Motor neuron (in vitro differentiated cells): ENCODE data around the gene CNTN5. TPM values are rescaled to one million over a fixed set of nuclear protein-coding genes. Genes with fewer than 3 reads are reported as not detected.
A peak's percentile ranks its signal among the peaks of the same experiment; 100 is the strongest.
"Not testable (repeated sequence)": the region's sequence is repeated elsewhere in the genome, so short reads cannot be mapped to it uniquely, and the experiment has no call there.

ENCODE experiments used
- ATAC-seq, 8 experiments: fragments of 200-7000 bp; cut with Tn5 transposase; replicated peaks in 6 of 8; 2 replicates each; pipeline ENCODE4 v1.8.0; 2021; ENCODE audit warnings: mild to moderate bottlenecking in 8 of 8, moderate library complexity in 8 of 8
- H3K27ac ChIP-seq, 2 donors: fragments of 250-450 bp; sonication (Bioruptor Pico); 2 replicates each; pipeline ENCODE4 v1.9.0; 2021; ENCODE audit warnings: antibody characterized with exemption in 2 of 2, mild to moderate bottlenecking in 2 of 2, moderate library complexity in 1 of 2
- H3K4me1 ChIP-seq, 2 donors: fragments of 250-450 bp; sonication (Bioruptor Pico); replicated peaks in 1 of 2; 2 replicates each; pipeline ENCODE4 v1.6.1; 2021; ENCODE audit warnings: antibody characterized with exemption in 2 of 2, mild to moderate bottlenecking in 2 of 2, moderate library complexity in 1 of 2
- H3K4me3 ChIP-seq, 5 donors: fragments of 250-450 bp; sonication (Bioruptor Pico); 2 replicates each; pipeline ENCODE4 v1.9.0; 2021; ENCODE audit warnings: antibody characterized with exemption in 5 of 5, mild to moderate bottlenecking in 5 of 5, moderate library complexity in 4 of 5
- WGBS, 10 experiments: fragments of 450-650 bp; shearing (Covaris generic); methylation state at CpG; one replicate each; pipeline ENCODE4 v1.0.0; 2022; 5-methylcytosine and 5-hydroxymethylcytosine counted together
- in situ Hi-C, 9 experiments: fragments of 400-800 bp; cut with MboI; loops; one replicate each; pipeline ENCODE4 v1.15.0; 2021; ENCODE audit warnings: low sequenced_read_pairs in 9 of 9, low pct_unique_long_range_greater_than_20kb in 2 of 9; ENCODE audit not compliant: unreplicated experiment in 9 of 9
- total RNA-seq, 8 experiments: library from RNA; unstranded; fragments of 300-600 nt; gene quantifications; 2 replicates each; pipeline versions ENCODE4 v1.2.3 to v1.2.4, GENCODE V29; 2022

Gene CNTN5
- total RNA-seq, 8 experiments from 2014 or later: 3.1 to 22.7 (median 14.1) TPM; not detected in 2

- H3K4me1 ChIP-seq: no peaks in the 10 kb centered on the region
- WGBS, 10 experiments: 12 to 90% (median 50%) methylated on average over 2 to 6 of the region's 6 CpGs; no CpG with 5 or more reads in 2 of the 10 experiments
- H3K4me3 ChIP-seq: no peak overlapping the region
- no peak for ATAC-seq
- in situ Hi-C loops: no loop called here
- H3K27ac ChIP-seq: no peak overlapping the region
Observed at GRCh38 chr11:99098258-99098657, 77.5 kb downstream of the CNTN5 start.

GRCh38 chr11:99098751-99099150, 78.0 kb downstream of the CNTN5 start:
- H3K4me1 ChIP-seq: no peaks in the 10 kb centered on the region
- in situ Hi-C loops: no loop called here
- no peak overlapping the region for H3K27ac ChIP-seq
- WGBS, 10 experiments: 0 to 100% (median 83%) methylated on average over 1 of the region's 1 CpG; no CpG with 5 or more reads in 1 of the 10 experiments
- ATAC-seq: no peak
- H3K4me3 ChIP-seq: no peak overlapping the region

DNA sequence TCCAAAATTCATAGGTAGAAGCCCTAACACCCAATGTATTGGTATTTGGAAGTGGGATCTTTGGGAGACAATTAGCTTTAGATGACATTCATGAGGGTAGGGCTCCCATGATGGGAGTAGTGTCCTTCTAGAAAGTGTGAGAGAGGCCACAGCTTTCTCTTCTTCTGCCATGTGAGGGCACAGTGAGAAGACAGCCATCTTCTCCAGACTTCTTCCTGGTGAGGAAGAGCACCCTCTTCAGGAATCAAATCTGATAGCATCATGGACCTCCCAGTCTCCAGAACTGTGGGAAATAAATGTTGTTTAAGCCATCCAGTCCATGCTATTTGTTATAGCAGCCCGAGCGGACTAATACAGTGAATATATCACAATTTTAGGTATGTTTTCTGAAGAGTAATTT, 96.9 kb downstream of the CNTN5 start:
- H3K4me3 ChIP-seq: no peak overlapping the region
- no peak overlapping the region for H3K27ac ChIP-seq
- no peak for ATAC-seq
- 8 to 100% (median 90%) methylated on average over 2 of the region's 2 CpGs; no CpG with 5 or more reads in 3 of the 10 experiments for WGBS, 10 experiments
- H3K4me1 ChIP-seq: no peaks in the 10 kb centered on the region
- in situ Hi-C loops: no loop called here

- H3K4me1 ChIP-seq: not testable (repeated sequence)
Observed at GRCh38 chr11:99133862-99134261, 113.1 kb downstream of the CNTN5 start.

DNA sequence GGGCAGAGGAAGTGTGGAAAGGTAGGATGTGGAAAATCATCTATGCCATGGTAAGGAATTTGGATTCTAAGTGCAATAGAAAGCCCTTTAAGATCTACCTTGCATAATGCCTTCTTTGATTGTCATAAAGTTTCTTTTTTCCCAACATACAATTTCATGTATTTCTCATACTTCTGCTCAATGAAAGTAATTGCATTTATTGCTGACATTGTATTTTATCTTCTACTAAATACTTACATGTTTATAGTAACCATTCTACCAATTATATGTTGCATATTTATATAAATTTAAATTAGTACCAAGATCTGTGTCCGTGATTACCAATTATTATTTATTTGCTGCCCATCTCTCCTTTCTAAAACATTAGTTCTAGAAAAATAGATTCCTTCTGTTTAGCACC, 114.8 kb downstream of the CNTN5 start:
- in situ Hi-C loops: no loop called here
- ATAC-seq: no peak
- H3K4me3 ChIP-seq: no peak overlapping the region
- H3K4me1 ChIP-seq: no peaks in the 10 kb centered on the region
- H3K27ac ChIP-seq: no peak overlapping the region
- WGBS, 10 experiments: 6 to 100% (median 53%) methylated on average over 1 of the region's 1 CpG

More at GRCh38 chr11:99133862-99134261, 113.1 kb downstream of the CNTN5 start:
- H3K4me3 ChIP-seq, ATAC-seq, in situ Hi-C loops, H3K27ac ChIP-seq: not testable (repeated sequence)
- WGBS, 10 experiments: 64 to 100% (median 85%) methylated on average over 1 to 3 of the region's 3 CpGs; no CpG with 5 or more reads in 4 of the 10 experiments

- no peak overlapping the region for H3K27ac ChIP-seq
- in situ Hi-C loops: no loop called here
- 71 to 100% methylated on average over 1 of the region's 4 CpGs; no CpG with 5 or more reads in 8 of the 10 experiments for WGBS, 10 experiments
- ATAC-seq: no peak
- no peak overlapping the region for H3K4me3 ChIP-seq
- no peaks in the 10 kb centered on the region for H3K4me1 ChIP-seq
Observed at GRCh38 chr11:99142237-99142636, 121.5 kb downstream of the CNTN5 start.

- peak in 1 of 8 experiments; percentile 55 for ATAC-seq
- no peak overlapping the region for H3K4me3 ChIP-seq
- peaks cover 0 to 4% of the 10 kb centered on the region in 2 donors for H3K4me1 ChIP-seq
- in situ Hi-C loops: no loop called here
- H3K27ac ChIP-seq: no peak overlapping the region
Observed at GRCh38 chr11:99148352-99148751, 127.6 kb downstream of the CNTN5 start.

GRCh38 chr11:99154277-99154676, 133.5 kb downstream of the CNTN5 start:
- WGBS, 10 experiments: 20 to 100% methylated on average over 2 of the region's 5 CpGs; no CpG with 5 or more reads in 8 of the 10 experiments
- ATAC-seq: no peak
- Histone ChIP-seq H3K27ac (no peak overlapping the region), H3K4me3 (no peak overlapping the region), H3K4me1 (no peaks in the 10 kb centered on the region)
- in situ Hi-C loops: no loop called here

DNA sequence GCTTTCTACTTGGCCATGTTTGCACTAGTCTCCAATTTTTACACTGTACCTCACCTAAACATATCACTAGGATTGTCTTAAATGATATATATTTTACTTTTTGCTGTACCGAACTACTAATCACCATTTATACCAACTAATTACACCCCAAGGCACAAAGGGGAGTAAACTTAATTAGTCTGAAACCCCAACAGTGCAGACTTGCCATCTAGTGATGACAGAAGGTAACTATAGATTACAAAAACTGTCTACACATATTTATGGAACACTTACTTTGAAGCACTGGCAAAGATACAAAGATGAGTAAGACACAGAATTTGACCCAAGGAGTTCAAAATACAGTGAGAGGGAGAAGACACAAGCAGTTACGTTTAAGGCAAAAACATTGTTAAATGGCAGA, 139.7 kb downstream of the CNTN5 start:
- Histone ChIP-seq H3K4me1 (no peaks in the 10 kb centered on the region), H3K4me3 (no peak overlapping the region), H3K27ac (no peak overlapping the region)
- in situ Hi-C loops: no loop called here
- no peak for ATAC-seq
- WGBS, 10 experiments: 0 to 96% (median 68%) methylated on average over 1 to 2 of the region's 2 CpGs

DNA sequence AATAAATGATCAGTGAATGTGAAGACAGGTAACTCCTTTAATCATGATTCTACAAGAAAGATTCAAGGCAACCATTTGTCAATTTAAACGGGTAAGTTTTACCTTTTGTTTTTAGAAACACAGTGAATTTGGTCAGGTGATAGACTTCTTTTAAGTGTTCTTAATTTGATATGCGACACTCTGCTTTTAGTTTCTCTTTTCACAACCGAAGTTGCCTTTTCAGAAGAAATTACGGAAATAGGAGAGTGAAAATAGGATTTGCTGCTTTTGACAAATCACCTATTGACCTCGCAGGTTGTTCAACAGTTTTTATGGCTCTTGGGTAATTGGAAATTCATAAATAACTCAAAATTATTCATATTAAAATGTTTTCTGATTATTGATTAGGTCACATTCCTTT, 142.1 kb downstream of the CNTN5 start:
- ATAC-seq: no peak
- in situ Hi-C loops: no loop called here
- H3K4me1 ChIP-seq: no peaks in the 10 kb centered on the region
- no peak overlapping the region for H3K27ac ChIP-seq
- 8 to 95% (median 87%) methylated on average over 3 to 5 of the region's 5 CpGs; no CpG with 5 or more reads in 1 of the 10 experiments for WGBS, 10 experiments
- no peak overlapping the region for H3K4me3 ChIP-seq

DNA sequence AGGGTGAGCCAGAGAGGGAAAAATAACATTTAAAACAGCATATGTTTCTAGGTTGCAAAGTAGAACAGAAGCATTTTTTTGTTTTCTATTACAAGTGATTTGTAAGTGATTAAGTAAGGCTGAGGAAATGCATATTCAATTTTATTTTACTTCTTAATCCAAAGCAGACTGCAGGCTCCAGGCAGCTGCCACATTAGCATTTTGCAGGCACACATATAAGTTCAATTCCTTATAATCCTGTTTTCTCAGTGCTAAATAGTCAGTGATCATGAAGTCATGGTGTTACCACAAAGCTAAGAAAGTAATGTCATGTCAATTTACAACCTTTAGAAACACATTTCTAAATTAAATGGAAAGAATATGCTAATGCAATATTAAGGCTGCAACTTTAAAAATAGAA, 149.8 kb downstream of the CNTN5 start:
- no peaks in the 10 kb centered on the region for H3K4me1 ChIP-seq
- peak in 2 of 8 experiments; percentile 35 to 94 for ATAC-seq
- no peak overlapping the region for H3K27ac ChIP-seq
- H3K4me3 ChIP-seq: no peak overlapping the region
- in situ Hi-C loops: no loop called here

- WGBS, 10 experiments: 3 to 94% (median 79%) methylated on average over 3 to 5 of the region's 5 CpGs
Observed at GRCh38 chr11:99171330-99171729, 150.6 kb downstream of the CNTN5 start.

GRCh38 chr11:99176430-99176829, 155.7 kb downstream of the CNTN5 start:
- Histone ChIP-seq H3K4me3 (no peak overlapping the region), H3K4me1 (peaks cover 0 to 2% of the 10 kb centered on the region in 2 donors), H3K27ac (no peak overlapping the region)
- ATAC-seq: no peak
- in situ Hi-C loops: no loop called here

More at GRCh38 chr11:99171330-99171729, 150.6 kb downstream of the CNTN5 start:
- in situ Hi-C loops: no loop called here
- no peaks in the 10 kb centered on the region for H3K4me1 ChIP-seq
- H3K27ac ChIP-seq: no peak overlapping the region
- H3K4me3 ChIP-seq: no peak overlapping the region
- no peak for ATAC-seq

- H3K4me3 ChIP-seq: no peak overlapping the region
- peak in 1 of 8 experiments; percentile 77 for ATAC-seq
- 0 to 100% (median 83%) methylated on average over 1 to 2 of the region's 2 CpGs; no CpG with 5 or more reads in 1 of the 10 experiments for WGBS, 10 experiments
- in situ Hi-C loops: no loop called here
- no peak overlapping the region for H3K27ac ChIP-seq
- H3K4me1 ChIP-seq: peaks cover 0 to 2% of the 10 kb centered on the region in 2 donors
Observed at GRCh38 chr11:99177446-99177845, 156.7 kb downstream of the CNTN5 start.
